HG03097 (cell line): Measurements from ENCODE around the gene ACSF3.

Experiments used
- ATAC-seq: cut with Tn5 transposase; IDR thresholded peaks from one replicate; pipeline ENCODE4 v1.9.1; 2021; ENCODE audit not compliant: unreplicated experiment, low FRiP score

Gene ACSF3

GRCh38 chr16:89106533-89107202 lies 13.0 kb downstream of the ACSF3 start:
- no peak for ATAC-seq

DNA sequence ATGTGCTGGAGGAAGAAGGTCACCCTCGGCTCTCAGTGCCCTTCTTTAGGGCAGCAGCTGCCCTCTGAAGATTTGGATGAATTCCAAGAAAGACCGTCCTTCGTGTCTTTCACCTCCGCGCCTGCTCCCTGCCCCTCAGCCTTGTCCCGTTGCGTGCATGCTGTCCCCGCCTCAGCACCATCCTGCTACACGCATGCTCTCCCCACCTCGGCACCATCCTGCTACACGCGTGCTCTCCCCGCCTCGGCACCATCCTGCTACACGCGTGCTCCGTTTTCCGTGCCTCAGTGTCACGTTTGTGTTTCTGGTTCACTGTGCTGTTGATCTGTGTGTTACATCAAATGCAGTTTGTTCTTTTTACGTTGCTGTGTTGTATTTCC lies 13.5 kb downstream of the ACSF3 start:
- no peak for ATAC-seq

DNA sequence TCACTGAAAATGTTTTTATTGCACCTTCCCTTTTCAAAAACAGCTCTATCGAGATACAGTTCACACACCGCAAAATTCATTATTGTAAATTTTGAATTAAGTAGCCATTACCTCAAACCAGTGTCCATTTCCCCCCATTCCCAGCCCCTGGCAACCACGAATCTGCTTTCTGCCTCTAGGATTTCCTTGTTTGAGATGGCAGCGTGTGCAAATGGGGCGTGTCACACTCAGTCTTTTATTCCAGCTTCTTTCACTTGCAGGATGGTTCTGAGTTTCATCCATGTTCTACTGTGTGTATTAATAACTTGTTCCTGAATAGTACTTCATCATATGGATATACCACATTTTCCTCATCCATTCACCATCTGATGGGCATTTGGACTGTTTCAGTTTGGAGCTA lies 14.8 kb downstream of the ACSF3 start:
- no peak for ATAC-seq

- ATAC-seq = no peak
Measured at GRCh38 chr16:89110641-89111040, 17.0 kb downstream of the ACSF3 start.

GRCh38 chr16:89111263-89111662 lies 17.6 kb downstream of the ACSF3 start:
- ATAC-seq = no peak

GRCh38 chr16:89112377-89113151 lies 18.9 kb downstream of the ACSF3 start:
- ATAC-seq = no peak

DNA sequence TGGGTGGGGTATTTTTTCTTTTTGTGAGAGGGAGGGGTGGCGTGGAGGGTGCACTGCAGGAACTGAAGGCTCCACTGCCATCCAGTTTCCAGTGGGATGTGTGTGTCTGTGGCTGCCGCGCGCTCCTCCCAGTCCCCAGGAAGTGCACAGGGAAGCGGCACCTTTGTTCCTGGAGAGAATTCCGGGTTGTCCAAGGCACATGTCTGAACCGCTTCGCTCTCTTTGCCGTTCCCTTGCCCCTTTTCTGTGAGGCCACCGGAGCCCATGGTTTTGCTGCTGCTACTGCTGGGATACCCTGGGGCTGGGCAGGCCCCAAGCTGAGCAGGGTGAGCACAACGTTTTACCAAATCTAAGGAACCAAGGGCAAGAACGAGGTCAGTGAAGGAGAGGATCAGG lies 19.5 kb downstream of the ACSF3 start:
- ATAC-seq = no peak

DNA sequence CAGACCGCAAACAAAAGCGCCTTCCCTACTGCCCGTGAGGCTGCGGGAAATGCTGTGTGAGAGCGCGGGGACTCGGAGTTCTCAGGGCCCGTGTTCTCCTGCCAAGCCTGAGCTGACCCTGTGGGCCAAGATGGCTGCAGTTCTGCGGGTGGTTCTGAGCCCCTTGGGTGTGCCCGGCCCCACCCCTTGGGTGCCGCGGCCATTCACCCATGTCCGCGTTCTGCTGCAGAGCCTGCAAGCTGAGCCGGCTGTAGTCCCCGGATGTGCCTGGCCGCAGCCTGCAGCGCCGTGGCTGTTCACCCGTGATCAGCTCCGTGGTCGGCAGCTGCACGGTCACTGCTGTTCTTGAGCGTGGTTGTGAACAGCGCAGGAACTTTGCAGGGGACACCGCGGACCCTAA lies 20.0 kb downstream of the ACSF3 start:
- ATAC-seq = no peak

GRCh38 chr16:89114159-89114981 lies 20.7 kb downstream of the ACSF3 start:
- no peak for ATAC-seq

DNA sequence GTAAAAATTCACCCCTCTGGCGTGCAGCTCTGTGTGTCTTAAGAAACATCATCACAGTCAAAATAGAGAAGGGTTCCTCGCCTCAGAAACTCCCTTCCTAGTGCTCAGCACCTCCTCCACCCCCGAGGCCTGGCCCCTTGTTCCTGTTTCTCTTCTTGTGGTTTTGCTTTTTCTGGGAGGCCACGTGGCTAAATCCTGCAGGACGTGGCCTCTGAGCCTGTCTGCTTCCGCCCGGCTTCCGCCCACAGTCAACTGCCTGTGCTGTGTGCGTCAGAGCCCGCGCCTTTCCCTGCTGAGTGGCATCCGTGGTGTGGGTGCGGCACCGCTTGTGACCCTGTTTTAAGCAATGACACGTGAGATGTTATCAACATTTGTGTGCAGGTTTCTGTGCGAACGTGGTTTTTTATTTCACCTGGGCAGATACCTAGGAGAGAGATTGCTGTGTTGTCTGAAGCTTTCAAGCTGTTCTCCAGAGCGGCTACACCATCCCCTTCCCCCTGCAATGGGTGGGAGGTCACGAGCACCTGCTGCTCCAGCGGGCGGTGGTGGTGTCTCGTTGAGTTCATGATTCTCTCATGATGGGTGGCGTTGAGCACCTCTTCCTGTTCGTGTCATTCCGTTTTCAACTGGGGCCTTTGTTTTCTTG lies 21.7 kb downstream of the ACSF3 start:
- peak; percentile 72 for ATAC-seq

- no peak for ATAC-seq
Measured at GRCh38 chr16:89116341-89117226, 22.9 kb downstream of the ACSF3 start.

DNA sequence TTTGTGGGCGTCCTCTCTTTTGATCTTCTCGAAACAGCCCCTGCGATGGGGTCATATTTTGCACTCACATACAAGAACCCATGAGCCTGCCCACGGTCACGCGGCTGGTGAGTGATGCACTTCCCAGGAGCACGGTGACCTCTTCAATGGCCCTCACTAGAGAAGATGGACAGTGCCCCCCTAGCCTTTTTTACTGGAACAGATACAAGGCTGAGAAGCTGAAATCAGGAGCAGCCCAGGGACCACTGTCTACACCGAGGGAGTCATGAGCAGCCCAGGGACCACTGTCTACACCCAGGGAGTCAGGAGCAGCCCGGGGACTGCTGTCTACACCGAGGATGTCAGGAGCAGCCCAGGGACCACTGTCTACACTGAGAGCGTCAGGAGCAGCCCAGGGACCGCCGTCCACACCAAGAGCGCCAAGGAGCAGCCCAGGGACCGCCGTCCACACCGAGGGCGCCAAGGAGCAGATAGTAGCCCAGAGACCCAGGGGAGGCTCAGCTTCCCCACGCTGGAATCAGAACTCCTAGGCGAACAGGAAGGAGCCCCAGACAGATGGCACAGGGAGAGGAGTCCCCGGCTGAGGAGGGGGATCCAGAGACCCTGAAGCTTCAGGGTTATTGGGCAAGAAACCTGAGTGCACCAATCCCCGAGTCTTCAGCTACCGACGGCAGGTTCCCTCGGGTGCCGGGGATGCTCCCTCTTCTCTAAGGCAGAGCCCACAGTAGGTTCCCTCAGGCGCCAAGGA lies 23.7 kb downstream of the ACSF3 start:
- ATAC-seq = no peak

- no peak for ATAC-seq
Measured at GRCh38 chr16:89117975-89118289, 24.3 kb downstream of the ACSF3 start.

DNA sequence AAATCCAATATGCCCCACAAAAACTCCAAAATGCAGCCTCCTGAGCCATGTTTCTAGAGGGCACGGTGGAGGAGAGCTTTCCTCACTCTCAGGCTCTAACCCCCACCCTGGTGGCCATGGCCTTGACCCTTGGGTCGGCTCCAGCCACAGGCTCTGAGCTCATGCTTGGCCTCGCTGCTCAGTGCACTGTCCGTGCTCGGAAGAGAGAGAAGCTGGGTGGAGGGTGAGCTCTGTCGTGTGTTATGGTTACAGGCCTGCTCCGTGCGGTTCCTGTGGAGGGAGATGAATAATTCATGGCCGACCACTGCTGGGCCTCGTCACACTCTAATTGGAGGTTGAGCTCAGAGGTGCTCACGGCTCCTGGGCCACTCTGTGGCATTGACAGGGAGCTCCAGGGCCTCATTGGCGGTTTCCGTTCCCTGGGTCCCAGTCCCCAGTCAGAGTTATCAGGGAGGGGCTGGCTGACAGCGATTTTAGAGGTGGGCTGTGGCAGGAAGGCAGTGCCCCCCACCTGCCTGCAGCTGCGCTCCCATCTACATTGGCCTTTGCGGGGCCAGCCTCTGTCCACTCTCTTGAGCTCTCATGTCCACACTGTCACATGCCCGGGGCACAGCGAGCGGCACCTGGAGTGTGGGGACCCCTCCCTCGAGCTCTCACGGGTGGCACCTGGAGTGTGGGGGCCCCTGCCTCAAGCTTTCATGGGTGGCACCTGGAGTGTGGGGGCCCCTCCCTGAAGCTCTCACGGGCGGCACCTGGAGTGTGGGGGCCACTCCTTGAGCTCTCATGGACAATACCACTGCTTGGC lies 24.9 kb downstream of the ACSF3 start:
- no peak for ATAC-seq

GRCh38 chr16:89119166-89119621 lies 25.5 kb downstream of the ACSF3 start:
- ATAC-seq = no peak

DNA sequence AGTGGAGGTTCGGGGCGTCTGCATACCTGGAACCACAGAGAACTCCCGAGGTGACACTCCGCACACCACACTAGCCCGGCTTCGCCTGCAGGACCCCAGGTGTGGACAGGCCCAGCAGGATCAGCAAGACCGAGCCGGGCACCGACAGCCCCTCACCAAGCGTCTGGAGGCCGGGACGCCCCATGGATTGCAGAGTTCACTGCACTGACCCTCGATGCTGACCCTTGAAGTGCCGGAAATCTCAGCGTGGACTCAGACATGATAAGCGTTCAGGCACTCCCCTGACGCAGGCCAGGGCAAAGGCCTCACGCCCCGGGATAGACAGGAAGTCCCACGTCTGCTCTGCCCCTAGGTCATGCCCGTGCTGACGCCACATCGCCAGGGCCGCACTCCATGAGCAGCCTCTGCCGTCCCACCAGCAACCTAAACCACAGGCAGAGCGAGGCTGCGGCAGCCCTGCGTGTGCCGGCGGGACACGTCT lies 26.0 kb downstream of the ACSF3 start:
- ATAC-seq = no peak

DNA sequence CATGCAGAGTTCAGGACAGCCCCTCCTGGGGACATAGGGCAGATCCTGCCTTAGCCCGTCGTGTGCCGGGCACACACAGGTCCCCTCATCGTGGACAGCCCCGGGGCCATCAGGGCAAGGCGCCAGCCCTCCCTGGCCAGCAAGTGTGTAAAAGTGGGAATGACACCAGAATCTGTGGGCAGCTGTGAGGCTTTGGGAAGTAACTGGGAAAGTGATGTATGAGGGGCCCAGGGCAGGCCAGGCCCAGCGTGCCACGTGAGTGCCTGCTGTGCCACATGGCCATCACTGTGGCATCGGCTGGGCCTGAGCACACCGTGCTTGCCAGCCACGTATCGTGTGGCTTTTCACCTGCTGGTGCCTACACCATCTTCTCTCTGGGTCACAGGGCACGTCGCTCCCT lies 26.6 kb downstream of the ACSF3 start:
- ATAC-seq = no peak

GRCh38 chr16:89120921-89121351 lies 27.3 kb downstream of the ACSF3 start:
- ATAC-seq = no peak
